ENCODE measurements around the gene PZP. TPM values are rescaled to one million over a fixed set of nuclear protein-coding genes. Genes with fewer than 3 reads are reported as not detected.

PZP gene
- total and polyA plus RNA-seq, 2 of the 13 experiments (the other 11 are each of a cell fraction or from before 2014, with no cell fraction given): 0.07 to 0.89 TPM

DNA sequence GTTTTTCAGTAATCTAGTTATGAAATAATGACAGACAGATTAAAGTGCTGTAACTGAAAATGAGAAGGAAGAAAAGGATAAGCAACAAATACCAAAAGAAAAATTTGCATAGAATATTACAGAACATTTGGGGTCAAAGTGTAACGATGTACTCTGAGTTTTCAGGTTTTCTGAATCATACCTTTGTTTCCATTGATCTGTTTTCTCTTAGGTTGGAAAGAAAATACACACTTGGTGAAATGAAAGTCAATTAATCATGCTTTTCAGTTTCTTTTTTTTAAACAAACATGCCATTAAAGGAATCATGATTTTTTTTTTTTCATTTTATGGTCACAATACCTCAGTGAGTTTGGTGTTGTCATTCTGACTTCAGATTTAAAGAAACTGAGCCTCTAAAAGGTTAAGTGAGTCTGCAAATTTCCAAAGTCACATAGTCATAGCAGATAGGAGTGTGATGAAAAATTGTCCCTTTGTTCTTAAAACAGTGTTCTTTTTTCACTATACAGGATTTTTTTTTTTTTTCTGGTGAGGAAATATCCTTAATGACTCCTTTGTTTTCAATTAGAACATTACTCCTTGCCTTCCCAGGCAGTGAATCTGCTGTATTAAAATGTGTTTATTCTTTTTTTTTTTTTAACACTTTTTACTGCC lies 35.9 kb upstream of the PZP start (continued):
- TF ChIP-seq SNAI1 (CRISPR knock-in tag; IDR thresholded peaks at IDR 0.05; ENCODE audit: borderline replicate concordance): no peak
- TF ChIP-seq SMC3 (IDR thresholded peaks at IDR 0.05; ENCODE audit: low read length): no peak
- TF ChIP-seq ZNF576 (CRISPR knock-in tag; IDR thresholded peaks at IDR 0.05): no peak
- TF ChIP-seq FLYWCH1 (CRISPR knock-in tag; IDR thresholded peaks at IDR 0.05): no peak
- TF ChIP-seq KDM3A (CRISPR knock-in tag; IDR thresholded peaks at IDR 0.05; ENCODE audit: low read depth): no peak
- TF ChIP-seq ZNF362 (CRISPR knock-in tag; IDR thresholded peaks at IDR 0.05; ENCODE audit: borderline replicate concordance): peak; percentile 70; the same call in 1 of the 2 replicates
- TF ChIP-seq KLF9 (CRISPR knock-in tag; IDR thresholded peaks at IDR 0.05; ENCODE audit: low read depth): no peak
- no peak for TF ChIP-seq MIER2 (CRISPR knock-in tag; IDR thresholded peaks at IDR 0.05)
- TF ChIP-seq, protein P1, sequence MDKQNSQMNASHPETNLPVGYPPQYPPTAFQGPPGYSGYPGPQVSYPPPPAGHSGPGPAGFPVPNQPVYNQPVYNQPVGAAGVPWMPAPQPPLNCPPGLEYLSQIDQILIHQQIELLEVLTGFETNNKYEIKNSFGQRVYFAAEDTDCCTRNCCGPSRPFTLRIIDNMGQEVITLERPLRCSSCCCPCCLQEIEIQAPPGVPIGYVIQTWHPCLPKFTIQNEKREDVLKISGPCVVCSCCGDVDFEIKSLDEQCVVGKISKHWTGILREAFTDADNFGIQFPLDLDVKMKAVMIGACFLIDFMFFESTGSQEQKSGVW (CRISPR knock-in tag; IDR thresholded peaks at IDR 0.05; ENCODE audit: borderline replicate concordance): no peak
- no peak for TF ChIP-seq SAFB2 (CRISPR knock-in tag; IDR thresholded peaks at IDR 0.05; ENCODE audit: borderline replicate concordance, low read depth)
- TF ChIP-seq SOX6 (IDR thresholded peaks at IDR 0.05): no peak
- peak; percentile 50; the same call in 1 of the 2 replicates for TF ChIP-seq SOX6 (CRISPR knock-in tag; IDR thresholded peaks at IDR 0.05)
- TF ChIP-seq HNF4G (IDR thresholded peaks at IDR 0.05; ENCODE audit: borderline replicate concordance, low read depth, low read length): no peak
- TF ChIP-seq HNF4G (CRISPR knock-in tag; IDR thresholded peaks at IDR 0.05; ENCODE audit: borderline replicate concordance, low read depth): no peak
- TF ChIP-seq HNF1B (CRISPR knock-in tag; IDR thresholded peaks at IDR 0.05): no peak
- peak; percentile 48; the same call in 1 of the 2 replicates for TF ChIP-seq NCOA2 (CRISPR knock-in tag; IDR thresholded peaks at IDR 0.05)
- TF ChIP-seq CBX1 (IDR thresholded peaks at IDR 0.05; ENCODE audit: low read depth): no peak
- TF ChIP-seq, protein P2, sequence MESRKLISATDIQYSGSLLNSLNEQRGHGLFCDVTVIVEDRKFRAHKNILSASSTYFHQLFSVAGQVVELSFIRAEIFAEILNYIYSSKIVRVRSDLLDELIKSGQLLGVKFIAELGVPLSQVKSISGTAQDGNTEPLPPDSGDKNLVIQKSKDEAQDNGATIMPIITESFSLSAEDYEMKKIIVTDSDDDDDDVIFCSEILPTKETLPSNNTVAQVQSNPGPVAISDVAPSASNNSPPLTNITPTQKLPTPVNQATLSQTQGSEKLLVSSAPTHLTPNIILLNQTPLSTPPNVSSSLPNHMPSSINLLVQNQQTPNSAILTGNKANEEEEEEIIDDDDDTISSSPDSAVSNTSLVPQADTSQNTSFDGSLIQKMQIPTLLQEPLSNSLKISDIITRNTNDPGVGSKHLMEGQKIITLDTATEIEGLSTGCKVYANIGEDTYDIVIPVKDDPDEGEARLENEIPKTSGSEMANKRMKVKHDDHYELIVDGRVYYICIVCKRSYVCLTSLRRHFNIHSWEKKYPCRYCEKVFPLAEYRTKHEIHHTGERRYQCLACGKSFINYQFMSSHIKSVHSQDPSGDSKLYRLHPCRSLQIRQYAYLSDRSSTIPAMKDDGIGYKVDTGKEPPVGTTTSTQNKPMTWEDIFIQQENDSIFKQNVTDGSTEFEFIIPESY (CRISPR knock-in tag; IDR thresholded peaks at IDR 0.05): no peak
- TF ChIP-seq ZNF30 (CRISPR knock-in tag; IDR thresholded peaks at IDR 0.05): no peak
- TF ChIP-seq ZNF768 (CRISPR knock-in tag; IDR thresholded peaks at IDR 0.05): no peak
- TF ChIP-seq, protein P3, sequence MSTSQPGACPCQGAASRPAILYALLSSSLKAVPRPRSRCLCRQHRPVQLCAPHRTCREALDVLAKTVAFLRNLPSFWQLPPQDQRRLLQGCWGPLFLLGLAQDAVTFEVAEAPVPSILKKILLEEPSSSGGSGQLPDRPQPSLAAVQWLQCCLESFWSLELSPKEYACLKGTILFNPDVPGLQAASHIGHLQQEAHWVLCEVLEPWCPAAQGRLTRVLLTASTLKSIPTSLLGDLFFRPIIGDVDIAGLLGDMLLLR (CRISPR knock-in tag; IDR thresholded peaks at IDR 0.05): no peak
- peak; percentile 69; the same call in 1 of the 2 replicates for TF ChIP-seq NFIC (IDR thresholded peaks at IDR 0.05; ENCODE audit: low read length)
- peak; percentile 35; the same call in 1 of the 2 replicates for TF ChIP-seq FOXA3 (CRISPR knock-in tag; IDR thresholded peaks at IDR 0.05)
- no peak for TF ChIP-seq JUNB (CRISPR knock-in tag; IDR thresholded peaks at IDR 0.05; ENCODE audit: borderline replicate concordance)
